GM21619 (cell line): ENCODE measurements around the gene C11orf54.
"Not testable (repeated sequence)": the region's sequence is repeated elsewhere in the genome, so short reads cannot be mapped to it uniquely, and the experiment has no call there.

ENCODE experiments used
- ATAC-seq: cut with Tn5 transposase; IDR thresholded peaks from one replicate; pipeline ENCODE4 v1.9.1; 2021; ENCODE audit not compliant: unreplicated experiment

C11orf54 gene

GRCh38 chr11:93734427-93735222 is 6.8 kb upstream of the C11orf54 start:
- ATAC-seq = no peak

GRCh38 chr11:93735627-93736026 is 5.8 kb upstream of the C11orf54 start:
- no peak for ATAC-seq

DNA sequence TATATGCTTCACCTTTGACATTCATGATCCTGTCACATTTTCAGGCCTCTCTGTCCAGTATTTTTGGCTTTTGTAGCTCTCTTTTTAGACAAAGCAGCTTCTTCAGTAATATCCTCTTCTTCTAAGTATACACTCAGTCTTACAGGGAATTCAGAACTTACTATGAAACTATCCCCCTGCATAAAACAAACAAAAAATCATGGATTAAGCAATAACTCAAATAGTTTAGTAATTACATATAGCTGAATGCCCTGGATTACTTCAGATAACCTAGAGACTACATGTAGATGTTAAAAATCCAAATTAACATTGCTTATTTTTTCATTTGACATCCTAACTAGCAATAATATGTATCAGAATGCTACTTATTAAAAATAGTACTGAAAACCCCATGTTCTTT is 5.3 kb upstream of the C11orf54 start:
- ATAC-seq = no peak

- ATAC-seq = no peak
Measured at GRCh38 chr11:93737904-93738612, 3.4 kb upstream of the C11orf54 start.

GRCh38 chr11:93738647-93739081 is 2.8 kb upstream of the C11orf54 start:
- no peak for ATAC-seq

DNA sequence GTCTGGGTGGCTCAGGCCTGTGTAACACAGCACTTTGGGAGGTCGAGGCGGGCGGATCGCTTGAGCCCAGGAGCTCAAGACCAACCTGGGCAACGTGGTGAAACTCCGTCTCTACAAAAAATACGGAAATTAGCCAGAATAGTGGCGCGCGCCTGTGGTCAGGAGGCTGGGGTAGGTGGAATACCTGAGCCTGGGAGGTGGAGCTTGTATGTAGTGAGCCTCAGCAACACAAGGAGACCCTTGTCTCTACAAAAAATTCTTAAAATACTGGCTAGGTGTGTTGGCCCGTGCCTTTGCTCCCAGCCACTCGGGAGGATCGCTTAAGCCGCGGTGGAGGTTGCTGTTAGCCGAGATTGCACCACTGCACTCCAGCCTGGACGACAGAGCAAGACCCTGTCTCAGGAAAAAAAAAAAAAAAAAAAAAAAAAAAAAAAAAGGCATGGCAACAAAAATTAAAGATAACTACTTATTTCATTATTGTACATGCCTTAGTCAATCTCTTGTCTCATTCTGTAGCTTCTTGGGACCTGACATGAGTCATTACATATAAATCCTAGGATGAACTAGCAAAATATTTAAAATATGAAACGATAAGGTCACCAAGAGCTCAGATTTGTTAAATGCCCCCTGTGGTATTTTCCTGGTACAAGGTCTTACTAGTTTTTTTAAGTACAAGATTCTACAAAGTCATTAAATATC is 1.3 kb upstream of the C11orf54 start:
- no peak for ATAC-seq

- peak; percentile 31 for ATAC-seq
Measured at GRCh38 chr11:93740730-93741093, 760 bp upstream of the C11orf54 start.

GRCh38 chr11:93741882-93742226 is 382 bp downstream of the C11orf54 start:
- peak; percentile 4 for ATAC-seq

DNA sequence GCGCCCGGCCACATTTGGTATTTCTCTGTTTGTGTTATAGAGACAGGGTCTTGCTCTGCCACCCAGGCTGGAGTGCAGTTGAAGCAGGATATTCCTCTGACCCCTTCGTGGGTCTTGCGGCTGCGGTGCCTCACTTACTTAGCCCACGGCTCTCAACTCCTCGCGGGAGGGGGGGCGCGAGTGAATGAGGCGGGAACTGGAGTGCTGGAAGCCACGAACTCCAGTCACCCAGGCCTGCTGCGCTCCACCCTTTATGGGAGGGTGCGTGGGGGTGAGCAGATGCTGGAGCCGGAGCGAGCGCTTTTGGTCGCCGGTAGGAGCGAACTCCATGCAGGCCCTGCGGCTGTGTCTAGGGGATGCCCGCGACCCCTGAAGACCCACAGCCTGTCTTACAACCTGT is 1.8 kb downstream of the C11orf54 start:
- no peak for ATAC-seq

DNA sequence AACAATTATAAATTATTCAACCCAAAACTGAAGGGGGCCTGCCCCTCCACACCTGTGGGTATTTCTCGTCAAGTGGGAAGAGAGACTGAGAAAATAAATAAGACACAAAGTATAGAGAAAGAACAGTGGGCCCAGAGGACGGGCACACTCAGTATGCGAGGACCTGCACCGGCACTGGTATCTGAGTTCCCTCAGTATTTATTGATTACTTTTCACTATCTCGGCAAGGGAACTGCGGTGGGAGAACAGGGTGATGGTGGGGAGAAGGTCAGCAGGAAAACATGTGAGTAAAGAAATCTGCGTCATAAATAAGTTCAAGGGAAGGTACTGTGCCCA is 3.2 kb downstream of the C11orf54 start:
- no peak for ATAC-seq

GRCh38 chr11:93745005-93745755 is 3.7 kb downstream of the C11orf54 start:
- not testable (repeated sequence) for ATAC-seq

- ATAC-seq = no peak
Measured at GRCh38 chr11:93746101-93746500, 4.6 kb downstream of the C11orf54 start.

DNA sequence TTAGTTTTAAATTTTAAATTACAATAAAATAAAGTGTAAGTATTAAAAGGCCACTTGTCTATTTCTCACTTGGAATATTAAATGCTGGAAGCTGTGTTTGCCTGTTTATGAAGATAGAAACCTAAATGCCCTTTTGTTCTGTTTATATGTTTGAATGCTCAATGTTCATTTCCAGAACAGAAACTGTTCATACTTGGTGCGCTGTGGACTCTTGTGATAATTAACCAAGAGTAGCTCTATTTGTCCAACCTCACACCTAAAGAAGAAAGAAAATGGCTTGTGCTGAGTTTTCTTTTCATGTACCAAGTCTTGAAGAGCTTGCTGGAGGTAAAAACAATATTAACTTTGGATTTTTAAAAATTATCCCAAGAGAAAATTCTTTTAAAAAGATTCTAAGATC is 5.7 kb downstream of the C11orf54 start:
- peak; percentile 98 for ATAC-seq

DNA sequence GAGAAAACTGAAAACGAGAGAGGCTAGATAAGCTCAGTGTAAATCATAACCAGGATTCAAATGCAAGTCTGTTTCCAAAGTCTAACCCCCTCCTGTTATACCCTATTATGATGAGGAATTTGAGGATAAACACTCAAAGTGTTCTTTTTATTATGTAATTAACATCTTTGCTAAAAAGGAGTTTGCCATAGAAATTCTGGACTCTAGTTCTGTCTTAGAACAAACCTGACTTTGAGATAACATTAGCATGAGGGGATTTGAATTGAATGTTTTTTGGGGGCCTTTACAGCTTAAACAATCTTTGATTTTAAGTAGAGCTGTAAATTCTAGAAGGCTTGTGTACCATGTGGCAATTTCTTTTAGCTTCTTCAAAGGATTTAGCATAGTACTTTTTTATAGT is 9.5 kb downstream of the C11orf54 start:
- ATAC-seq = no peak

DNA sequence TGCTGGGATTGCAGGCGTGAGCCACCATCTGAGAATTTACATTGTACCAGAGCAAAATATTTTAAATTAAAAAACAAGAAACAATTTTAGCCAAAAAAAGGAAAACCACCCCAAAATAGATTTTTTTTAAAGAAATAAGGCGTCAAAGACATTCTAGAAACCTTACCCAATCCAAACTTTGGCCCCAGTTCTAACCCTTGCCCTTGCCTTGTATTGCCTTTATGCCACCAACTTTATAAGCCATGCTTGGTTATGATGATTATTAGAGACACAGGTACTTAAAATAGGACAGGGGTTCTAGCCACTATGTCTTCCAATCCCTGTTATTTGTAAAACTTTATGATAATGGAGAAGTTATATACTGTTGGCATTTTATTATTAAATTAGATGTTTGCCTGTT is 11.8 kb downstream of the C11orf54 start:
- ATAC-seq = no peak

DNA sequence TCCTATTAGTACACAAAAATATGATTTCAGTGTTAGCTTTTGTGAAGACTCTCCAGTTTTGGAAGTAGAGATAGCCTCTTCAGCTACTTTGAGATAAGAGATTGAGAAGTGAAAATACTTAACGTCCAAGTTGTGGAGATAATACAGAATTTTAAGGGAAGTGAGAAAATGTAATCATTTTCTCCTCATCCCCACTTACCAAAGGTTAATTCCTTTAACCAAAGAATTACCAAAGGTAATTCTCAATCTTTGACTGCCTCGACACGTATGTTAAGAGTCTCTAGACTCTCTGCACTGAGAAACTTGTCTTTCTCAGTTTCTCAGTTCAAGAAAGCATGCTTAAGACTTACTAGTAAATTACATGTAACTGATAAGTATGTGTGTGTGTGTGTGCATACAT is 15.3 kb downstream of the C11orf54 start:
- no peak for ATAC-seq

DNA sequence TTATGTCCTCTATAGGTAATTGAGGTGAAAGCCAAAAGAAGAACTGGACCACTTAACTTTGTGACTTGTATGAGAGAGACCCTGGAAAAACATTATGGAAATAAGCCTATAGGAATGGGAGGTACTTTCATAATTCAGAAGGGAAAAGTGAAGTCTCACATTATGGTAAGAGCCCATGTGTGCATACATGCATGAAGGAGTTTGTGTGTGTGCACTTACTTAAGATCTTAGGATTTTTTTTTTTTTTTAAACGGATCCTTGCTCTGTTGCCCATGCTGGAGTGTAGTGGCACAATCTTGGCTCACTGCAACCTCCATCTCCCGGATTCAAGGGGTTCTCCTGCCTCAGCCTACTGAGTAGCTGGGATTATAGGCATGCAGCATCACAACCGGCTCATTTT is 15.8 kb downstream of the C11orf54 start:
- no peak for ATAC-seq

GRCh38 chr11:93757924-93758865 is 16.7 kb downstream of the C11orf54 start:
- no peak for ATAC-seq

DNA sequence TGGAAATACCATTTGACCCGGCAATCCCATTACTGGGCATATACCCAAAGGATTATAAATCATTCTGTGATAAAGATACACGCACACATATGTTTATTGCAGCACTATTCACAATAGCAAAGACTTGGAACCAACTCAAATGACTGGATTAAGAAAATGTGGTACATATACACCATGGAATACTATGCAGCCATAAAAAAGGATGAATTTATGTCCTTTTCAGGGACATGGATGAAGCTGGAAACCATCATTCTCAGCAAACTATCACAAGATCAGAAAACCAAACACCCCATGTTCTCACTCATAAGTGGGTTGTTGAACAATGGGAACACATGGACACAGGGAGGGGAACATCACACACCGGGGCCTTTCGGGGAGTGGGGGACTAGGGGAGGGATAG is 17.7 kb downstream of the C11orf54 start:
- not testable (repeated sequence) for ATAC-seq

DNA sequence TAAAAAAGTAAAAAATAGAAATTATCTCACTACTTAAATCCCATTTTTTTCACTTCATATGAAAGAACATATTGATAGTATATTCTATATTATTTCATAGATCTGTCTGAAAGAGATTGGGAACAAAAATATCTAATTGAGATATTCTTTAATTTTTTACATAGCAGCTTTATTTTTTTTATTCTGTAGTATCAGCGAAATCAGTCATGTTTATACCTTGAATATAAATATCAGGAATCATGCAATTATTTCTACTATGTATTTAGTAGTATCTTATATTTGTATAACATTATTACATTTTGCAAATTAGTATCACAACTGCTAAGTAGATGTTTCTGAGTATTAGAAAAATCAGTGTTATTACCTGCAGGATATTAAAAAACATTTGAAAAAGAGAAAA is 20.4 kb downstream of the C11orf54 start:
- no peak for ATAC-seq
